Breast epithelium (tissue), 4 donors: Measurements from ENCODE around the gene UBL5. TPM values are rescaled to one million over a fixed set of nuclear protein-coding genes. Genes with fewer than 3 reads are reported as not detected.

Source experiments
- DNase-seq, 2 donors: peaks; one replicate each; pipeline ENCODE4 v3.0.0-alpha.2; 2019; ENCODE audit warnings: low spot score in 2 of 2
- H3K27ac ChIP-seq, 2 donors: fragments of 200-600 bp; sonication (generic) in 1 of 2; one replicate each; pipeline ENCODE4 v1.5.1; 2016 to 2019; ENCODE audit warnings: mild to moderate bottlenecking in 1 of 2
- H3K27me3 ChIP-seq, 2 donors: fragments of 200-600 bp; sonication (generic) in 1 of 2; one replicate each; pipeline versions ENCODE4 v1.5.1 to v1.6.0; 2017 to 2019; ENCODE audit warnings: control low read depth in 1 of 2, mild to moderate bottlenecking in 1 of 2
- H3K36me3 ChIP-seq: fragments of 200-600 bp; one replicate; pipeline ENCODE4 v1.5.1; 2019
- H3K4me1 ChIP-seq, 2 donors: fragments of 200-600 bp; sonication (generic); one replicate each; pipeline ENCODE4 v1.5.1; 2016 to 2019; ENCODE audit warnings: control low read depth in 1 of 2
- H3K4me3 ChIP-seq, 3 donors: fragments of 200-600 bp; sonication (generic); 1 replicate in 2 of 3; 2 replicates in 1 of 3; pipeline ENCODE4 v1.5.1; 2016 to 2019; ENCODE audit warnings: mild to moderate bottlenecking in 3 of 3, moderate library complexity in 2 of 3
- H3K9me3 ChIP-seq, 2 donors: fragments of 200-600 bp; sonication (generic) in 1 of 2; one replicate each; pipeline ENCODE4 v1.5.1; 2016 to 2019; ENCODE audit warnings: control low read depth in 1 of 2
- CTCF ChIP-seq, 3 donors: fragments of 450-650 bp; IDR thresholded peaks; one replicate each; pipeline ENCODE4 v1.5.1; 2016 to 2017; ENCODE audit warnings: antibody characterized with exemption in 3 of 3, mild to moderate bottlenecking in 3 of 3, moderate library complexity in 3 of 3
- POLR2A ChIP-seq: fragments of 450-650 bp; IDR thresholded peaks from one replicate; pipeline ENCODE4 v1.6.1; 2016; ENCODE audit warnings: antibody characterized with exemption, mild to moderate bottlenecking, moderate library complexity
- POLR2AphosphoS5 ChIP-seq, 3 donors: sonication (generic); formaldehyde crosslinking; IDR thresholded peaks; one replicate each; pipeline ENCODE4 v1.6.1; 2017; ENCODE audit warnings: antibody characterized with exemption in 3 of 3
- intact Hi-C: fragments of 100-400 bp; cut with DNase I; formaldehyde crosslinking; loops from one replicate; pipeline ENCODE4 v1.15.1; 2023; ENCODE audit warnings: low total_unique reads
- total RNA-seq, 3 donors: library from RNA; depleted of rRNA; stranded (reverse); fragments of >200 nt; gene quantifications; one replicate each; pipeline ENCODE4 v1.1.0, GENCODE V29; 2016

UBL5 gene
- total RNA-seq, 3 donors from 2014 or later, result 381 to 489 (median 475) TPM

GRCh38 chr19:9848762-9849161, 21.0 kb downstream of the UBL5 start:
- Histone ChIP-seq H3K27ac (no peak overlapping the region), H3K4me1 (no peaks in the 10 kb centered on the region), H3K36me3 (no peaks in the 10 kb centered on the region), H3K9me3 (peaks cover 0 to under 1% of the 10 kb centered on the region in 2 donors), H3K27me3 (no peaks in the 10 kb centered on the region), H3K4me3 (no peak overlapping the region)
- DNase-seq, result no peak
- intact Hi-C loops, result no loop called here
- TF ChIP-seq CTCF (IDR thresholded peaks at IDR 0.05), result no peak

- Histone ChIP-seq H3K36me3 (no peaks in the 10 kb centered on the region), H3K27me3 (no peaks in the 10 kb centered on the region), H3K27ac (no peak overlapping the region), H3K4me3 (no peak overlapping the region), H3K9me3 (no peaks in the 10 kb centered on the region), H3K4me1 (no peaks in the 10 kb centered on the region)
- intact Hi-C loops, result no loop called here
- no peak for DNase-seq
- TF ChIP-seq CTCF (IDR thresholded peaks at IDR 0.05), result no peak
- no peak for TF ChIP-seq POLR2A
- TF ChIP-seq POLR2AphosphoS5 (IDR thresholded peaks at IDR 0.05), result no peak
These were observed 22.1 kb downstream of the UBL5 start for GRCh38 chr19:9849791-9850190.

GRCh38 chr19:9850235-9850959, 22.7 kb downstream of the UBL5 start:
- Histone ChIP-seq H3K36me3 (no peaks in the 10 kb centered on the region), H3K27ac (no peak overlapping the region), H3K27me3 (no peaks in the 10 kb centered on the region), H3K9me3 (no peaks in the 10 kb centered on the region), H3K4me3 (no peak overlapping the region), H3K4me1 (no peaks in the 10 kb centered on the region)
- TF ChIP-seq CTCF (IDR thresholded peaks at IDR 0.05) (no peak), POLR2A (no peak), POLR2AphosphoS5 (IDR thresholded peaks at IDR 0.05) (no peak)
- no peak for DNase-seq
- intact Hi-C loops, result no loop called here

- Histone ChIP-seq H3K27me3 (no peaks in the 10 kb centered on the region), H3K4me3 (no peak overlapping the region), H3K4me1 (no peaks in the 10 kb centered on the region), H3K36me3 (no peaks in the 10 kb centered on the region), H3K9me3 (no peaks in the 10 kb centered on the region), H3K27ac (no peak overlapping the region)
- TF ChIP-seq POLR2AphosphoS5 (IDR thresholded peaks at IDR 0.05) (no peak), POLR2A (no peak), CTCF (IDR thresholded peaks at IDR 0.05) (no peak)
- intact Hi-C loops, result no loop called here
- no peak for DNase-seq
These were observed 26.6 kb downstream of the UBL5 start for GRCh38 chr19:9854282-9854846.

GRCh38 chr19:9856609-9857008, 28.9 kb downstream of the UBL5 start:
- Histone ChIP-seq H3K27me3 (no peaks in the 10 kb centered on the region), H3K9me3 (no peaks in the 10 kb centered on the region), H3K27ac (no peak overlapping the region), H3K4me3 (no peak overlapping the region), H3K36me3 (no peaks in the 10 kb centered on the region), H3K4me1 (no peaks in the 10 kb centered on the region)
- no peak for DNase-seq
- intact Hi-C loops, result no loop called here
- TF ChIP-seq POLR2AphosphoS5 (IDR thresholded peaks at IDR 0.05), result no peak
- no peak for TF ChIP-seq CTCF (IDR thresholded peaks at IDR 0.05)
- TF ChIP-seq POLR2A, result no peak
